ENCODE measurements around the gene KLB.

KLB gene

DNA sequence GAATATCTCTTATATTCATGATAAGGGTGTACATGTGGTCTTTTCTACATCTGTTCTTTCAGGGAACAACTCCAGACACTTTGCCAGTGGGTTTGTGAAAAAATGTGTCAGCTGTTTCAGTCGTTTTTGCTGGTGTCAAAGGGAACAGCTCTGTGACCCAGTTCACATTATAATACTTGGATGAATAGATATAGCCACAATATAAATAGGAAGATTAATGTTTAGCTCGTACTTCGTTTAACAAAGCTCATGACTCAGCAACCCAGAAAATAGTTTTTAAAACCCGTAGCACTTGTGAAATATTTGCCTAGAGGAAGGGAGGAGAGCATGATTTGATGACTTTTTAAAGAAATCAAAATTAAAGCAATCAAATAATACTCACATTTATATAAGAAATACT is 60.0 kb downstream of the KLB start:
- DNase-seq, result no peak

DNA sequence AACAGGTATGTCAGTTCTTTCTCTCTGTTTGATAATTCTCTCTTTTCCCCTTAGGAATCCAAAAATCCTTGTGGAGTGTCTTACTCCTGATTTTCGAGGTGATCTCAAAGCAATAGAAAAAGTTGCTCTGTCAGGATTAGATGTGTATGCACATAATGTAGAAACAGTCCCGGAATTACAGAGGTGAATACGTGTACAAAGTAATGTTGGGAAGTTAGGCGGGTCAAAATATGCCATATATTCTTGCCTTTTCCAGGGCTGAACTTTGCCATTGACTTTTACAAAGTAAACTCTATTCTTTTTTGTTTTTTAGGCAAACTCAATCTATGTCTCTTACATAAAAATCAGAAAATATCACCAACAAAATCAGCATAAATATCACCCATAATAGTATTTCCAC is 60.7 kb downstream of the KLB start:
- no peak for DNase-seq

DNA sequence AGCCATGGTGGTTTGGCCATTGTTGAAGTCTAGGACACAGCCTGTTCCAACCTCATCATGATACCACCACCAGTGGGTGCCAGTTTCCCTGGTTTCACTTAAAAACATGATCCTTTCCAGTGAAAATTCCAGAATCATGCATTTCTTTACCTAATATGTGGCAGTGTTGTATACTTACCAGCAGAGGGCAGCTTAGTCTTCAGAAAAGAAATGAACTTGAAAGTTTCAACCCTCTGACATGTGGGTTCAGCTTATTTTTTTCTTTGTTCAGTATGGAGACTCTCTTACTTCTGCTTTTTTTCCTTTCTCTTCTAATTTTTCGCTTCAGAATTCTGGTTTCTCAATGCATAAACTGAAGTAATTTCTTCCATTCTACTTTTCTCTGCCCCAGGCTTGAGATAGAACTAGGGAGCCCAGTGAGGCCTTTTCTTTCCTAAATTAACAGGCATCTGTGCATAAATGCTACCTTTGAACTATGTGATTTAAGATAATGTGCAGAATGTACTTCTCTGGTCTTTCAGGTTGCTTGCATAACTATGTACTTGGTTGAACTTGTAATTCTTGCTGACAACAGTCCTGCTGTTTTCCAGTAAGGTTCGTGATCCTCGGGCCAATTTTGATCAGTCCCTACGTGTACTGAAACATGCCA is 62.8 kb downstream of the KLB start:
- DNase-seq, result peak; percentile 92

DNA sequence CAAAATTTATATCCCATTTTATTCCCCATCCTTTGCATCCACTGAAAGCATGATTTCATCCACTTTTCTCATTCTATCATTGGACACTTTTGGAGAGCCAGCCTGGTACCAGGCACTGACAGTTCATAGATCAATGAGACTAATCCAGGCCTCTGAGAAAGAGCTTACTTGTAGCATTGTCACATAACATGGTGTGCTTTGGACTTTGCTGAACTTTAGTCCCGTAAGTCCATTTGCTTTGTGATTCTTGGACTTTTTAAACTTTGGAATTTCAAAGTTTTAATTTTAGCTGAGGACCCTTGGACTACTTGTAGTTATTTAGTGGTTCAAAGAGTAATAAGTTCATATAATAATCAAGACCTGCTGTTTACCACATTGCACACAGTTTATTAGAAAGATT is 63.7 kb downstream of the KLB start:
- DNase-seq, result no peak

DNA sequence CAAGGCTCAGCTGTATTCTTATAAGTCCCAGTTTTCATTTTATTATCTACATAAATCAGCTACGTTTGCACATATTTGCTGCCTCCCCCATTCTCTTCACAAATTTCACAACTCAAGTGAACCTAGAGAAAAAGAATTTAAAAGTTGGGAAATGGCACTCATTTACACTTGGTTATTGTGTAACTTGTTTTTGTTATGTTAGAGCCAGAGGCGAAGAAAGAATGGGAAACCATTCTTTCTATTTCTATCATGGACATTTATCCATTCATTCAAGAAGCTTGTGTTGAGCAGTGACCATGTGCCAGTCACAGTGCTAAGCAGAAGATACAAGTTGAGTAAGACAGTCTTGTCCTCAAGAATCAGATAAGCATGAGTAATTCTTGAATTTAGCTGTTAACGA is 65.7 kb downstream of the KLB start:
- DNase-seq, result no peak

DNA sequence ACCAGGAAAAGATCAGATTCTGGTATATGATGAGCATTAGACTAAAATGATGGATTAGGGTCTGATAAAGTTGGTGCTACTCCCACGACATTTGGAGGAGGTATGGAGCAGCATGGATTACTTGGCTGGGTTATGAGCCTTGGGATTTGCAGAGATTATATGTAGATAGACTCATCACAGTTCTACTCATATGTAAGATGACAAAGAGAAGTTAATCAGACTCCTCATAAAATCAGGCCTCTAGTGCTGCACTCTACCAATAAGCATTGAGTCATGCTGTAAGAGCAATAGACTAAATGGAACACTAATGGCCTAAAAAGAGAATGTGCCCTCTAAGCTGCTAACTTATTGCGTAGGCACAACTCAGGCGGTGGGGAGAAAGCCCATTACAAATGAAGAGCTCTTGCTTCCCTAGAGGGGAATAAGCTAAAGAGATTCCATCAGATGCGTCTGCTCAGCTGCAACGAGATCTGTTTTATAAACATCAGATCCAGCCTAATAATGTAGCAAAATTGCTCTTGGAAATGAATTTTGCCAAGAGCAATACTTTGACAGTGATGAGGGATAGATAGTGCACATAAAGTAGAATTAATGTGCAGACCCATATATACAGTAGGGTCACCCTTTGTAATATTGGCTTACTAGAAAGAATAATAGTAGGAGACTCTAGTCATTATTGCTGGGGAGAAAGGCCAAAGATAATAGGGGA is 69.6 kb downstream of the KLB start:
- DNase-seq, result no peak

DNA sequence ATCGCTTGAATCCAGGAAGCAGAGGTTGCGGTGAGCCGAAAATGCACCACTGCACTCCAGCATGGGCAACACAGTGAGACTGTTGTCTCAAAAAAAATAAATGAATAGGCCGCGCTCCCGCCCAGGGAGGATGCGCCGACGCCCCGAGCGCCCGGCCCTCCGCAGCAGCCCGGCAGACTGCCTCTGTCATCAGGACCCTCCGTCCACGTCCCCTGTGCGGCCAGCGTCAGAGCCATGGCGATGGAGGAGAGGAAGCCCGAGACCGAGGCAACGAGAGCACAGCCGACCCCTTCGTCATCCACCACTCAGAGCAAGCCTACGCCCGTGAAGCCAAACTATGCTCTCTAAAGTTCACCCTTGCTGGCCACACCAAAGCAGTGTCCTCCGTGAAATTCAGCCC is 73.5 kb downstream of the KLB start:
- DNase-seq, result no peak

DNA sequence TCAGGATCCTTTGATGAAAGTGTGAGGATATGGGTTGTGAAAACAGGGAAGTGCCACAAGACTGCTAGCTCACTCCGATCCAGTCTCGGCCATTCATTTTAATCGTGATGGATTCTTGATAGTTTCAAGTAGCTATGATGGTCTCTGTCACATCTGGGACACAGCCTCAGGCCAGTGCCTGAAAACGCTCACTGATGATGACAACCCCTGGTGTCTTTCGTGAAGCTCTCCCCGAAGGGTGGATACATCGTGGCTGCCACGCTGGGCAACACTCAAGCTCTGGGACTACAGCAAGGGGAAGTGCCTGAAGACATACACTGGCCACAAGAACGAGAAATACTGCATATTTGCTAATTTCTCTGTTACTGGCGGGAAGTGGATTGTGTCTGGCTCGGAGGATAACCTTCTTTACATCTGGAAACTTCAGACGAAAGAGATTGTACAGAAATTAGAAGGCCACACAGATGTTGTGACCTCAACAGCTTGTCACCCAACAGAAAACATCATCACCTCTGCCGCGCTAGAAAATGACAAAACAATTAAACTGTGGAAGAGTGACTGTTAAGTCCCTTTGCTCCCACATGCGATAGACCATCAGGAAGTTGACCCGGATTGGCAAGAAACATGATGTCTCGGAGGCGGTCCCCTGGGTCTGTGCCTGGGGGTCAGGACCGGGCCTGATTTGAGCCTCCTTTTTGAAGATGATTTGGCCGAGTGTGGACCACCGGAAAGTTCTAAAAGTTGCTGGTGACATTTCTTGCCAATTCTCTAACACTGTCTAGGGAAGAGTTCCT is 74.4 kb downstream of the KLB start:
- DNase-seq, result peak; percentile 79

DNA sequence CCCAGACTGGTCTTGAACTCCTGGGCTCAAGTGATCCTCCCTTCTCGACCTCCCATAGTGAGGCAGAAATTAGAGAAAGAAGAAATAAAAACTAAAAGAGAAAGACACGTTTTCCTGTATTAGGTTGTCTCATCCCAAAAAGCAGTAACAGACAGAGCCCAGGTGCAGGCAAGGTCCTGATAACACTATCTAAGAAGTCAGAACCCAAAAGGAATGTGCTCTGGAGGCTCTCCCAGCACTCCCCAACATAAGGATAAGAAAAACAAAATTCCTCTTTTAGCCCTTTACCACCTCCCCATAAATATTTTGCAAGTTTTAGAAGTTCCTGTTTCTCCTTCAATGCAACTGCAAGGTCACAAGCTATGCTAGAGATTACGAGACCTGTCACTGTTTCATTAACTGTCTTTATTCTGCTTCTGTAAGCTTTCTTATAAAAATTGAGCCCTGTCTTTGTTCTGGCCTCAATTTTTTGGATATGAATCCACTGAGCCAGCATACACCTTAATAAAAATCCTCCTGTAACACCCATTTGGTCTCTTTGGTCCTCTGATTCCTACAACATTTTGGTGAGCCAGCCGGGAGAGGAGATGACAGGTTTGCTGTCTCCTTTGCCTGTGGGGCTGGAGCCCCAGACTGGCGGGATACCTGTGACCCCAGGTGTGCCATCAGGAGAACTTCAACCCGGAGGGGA is 78.0 kb downstream of the KLB start:
- DNase-seq, result peak; percentile 54

DNA sequence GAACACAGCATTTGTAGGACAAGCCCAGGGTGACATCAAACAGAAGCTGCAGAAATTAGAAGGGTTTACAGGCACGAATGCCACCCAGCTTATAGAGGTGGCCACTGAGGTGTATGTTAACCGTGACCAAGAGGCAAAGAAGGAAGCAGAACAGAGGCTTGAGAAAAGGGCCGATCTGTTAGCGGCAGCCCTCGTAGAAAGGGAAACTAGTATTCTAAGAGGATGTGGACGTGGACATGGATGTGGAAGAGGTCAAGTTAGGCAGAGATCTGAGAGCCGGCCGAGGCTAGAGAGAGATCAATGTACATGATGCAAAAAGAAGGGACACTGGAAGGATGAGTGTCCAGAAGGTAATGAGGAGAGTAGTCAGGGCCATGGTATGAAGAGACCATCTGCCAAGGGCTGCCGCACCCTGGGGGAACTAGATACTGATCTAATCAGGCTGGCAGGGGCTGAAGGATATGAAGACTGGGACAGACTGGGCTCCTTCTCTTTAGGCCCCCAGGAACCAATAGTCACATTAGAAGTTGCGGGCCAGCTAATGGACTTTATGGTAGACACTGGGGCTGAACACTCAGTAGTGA is 79.6 kb downstream of the KLB start:
- DNase-seq, result peak; percentile 33

DNA sequence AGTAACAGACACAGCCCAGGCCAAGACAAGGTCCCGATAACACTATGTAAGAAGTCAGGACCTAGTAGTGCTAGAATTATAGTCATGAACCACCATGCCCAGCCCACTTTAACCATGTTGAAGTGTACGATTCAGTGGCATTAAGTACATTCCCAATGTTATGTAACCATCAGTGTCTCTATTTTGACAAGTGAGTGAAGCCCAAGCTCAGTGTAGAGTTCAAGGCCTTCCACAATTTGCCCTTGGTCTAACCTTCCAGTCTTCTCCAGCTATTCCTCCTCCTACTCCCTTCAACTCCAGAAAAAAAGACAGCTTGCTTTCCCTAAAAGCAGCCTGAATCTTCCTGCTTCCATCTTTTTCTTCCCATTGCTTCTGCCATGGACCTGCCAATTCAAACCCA is 83.6 kb downstream of the KLB start:
- DNase-seq, result no peak

DNA sequence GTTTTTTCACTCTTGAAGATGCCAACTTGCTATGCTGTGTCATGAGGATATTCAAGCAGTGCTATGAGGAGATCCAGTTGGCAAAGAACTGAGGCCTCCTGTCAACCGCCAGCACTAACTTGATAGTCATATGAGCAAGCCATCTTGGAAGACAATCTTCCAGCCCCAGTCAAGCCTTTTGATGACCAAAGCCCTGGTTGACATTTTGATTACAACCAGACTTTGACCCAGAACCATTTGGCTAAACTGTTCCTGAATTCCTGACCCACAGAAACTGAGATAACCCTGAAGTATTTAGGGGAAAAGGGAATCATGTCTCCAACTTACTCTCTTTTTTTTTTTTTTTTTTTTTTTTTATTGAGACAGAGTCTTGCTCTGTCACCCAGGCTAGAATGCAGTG is 87.6 kb downstream of the KLB start:
- DNase-seq, result no peak

DNA sequence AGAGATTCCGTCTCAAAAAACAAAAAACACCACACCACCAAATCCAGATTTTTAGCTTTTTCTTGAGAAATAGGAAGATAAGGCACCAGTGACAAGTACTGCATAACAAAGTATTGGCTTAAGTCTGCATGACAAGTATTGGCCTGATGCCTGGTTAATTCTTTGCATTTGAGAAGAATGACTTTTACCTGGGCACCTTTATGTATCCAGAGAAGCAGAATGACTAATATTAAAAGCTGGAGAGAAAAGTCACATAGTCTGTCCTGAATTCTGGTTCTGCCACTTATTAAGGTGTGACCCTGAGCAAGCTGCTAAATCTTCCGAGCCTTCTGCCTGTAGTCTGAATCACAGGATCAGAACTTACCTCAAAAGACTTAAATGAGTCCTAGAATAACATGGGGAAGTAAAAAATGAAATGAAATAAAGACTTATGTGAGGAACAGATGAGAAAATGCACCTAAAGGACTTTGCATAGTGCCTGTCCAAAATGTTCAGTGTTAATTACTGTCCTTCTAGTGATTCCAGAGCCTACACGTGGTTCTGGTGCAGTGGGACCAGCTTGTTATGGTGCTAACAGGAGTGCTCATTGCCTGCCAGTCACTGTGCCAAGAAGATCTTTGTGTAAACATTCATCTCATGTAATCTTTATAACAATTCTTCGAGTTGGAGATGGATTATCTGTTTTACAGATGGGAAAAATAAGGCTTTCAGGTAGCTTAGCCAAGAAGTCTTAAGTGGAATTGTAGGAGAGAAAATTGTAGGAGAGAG is 88.9 kb downstream of the KLB start:
- DNase-seq, result no peak

DNA sequence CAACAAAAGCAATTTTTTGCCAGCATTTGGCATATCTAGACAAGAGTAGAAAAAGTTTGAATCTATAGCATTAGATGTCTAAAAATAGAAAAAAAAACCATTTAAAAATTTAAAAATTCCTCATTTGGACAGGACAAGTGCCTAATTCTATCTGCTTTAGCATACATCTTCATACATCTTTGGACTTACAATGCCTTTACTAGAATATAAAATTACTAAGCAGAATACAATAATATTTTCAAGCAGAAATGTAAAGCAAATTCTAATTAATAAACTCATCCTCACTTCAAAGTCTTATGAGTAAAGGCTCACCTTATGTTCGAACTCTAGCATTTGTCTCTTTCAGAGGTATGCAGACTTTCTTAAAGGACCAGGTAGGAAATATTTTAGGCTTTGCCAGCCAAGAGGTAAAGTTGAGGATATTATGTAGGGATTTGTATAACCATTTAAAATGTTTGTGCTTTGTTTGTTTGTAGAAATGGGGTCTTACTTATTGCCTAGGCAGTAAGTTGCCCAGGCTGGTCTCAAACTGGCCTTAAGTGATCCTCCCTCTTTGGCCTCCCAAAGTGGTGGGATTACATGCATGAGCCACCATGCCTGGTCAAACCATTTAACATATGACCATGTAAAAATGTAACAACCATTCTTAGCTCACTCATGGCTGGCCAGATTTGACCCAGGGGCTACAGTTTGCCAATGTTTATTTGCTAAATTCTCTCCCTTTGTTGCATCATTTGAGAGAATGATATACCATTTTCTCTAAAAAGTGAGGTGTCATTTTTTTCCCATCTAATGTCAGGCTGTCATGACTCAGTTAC is 91.4 kb downstream of the KLB start:
- DNase-seq, result no peak

DNA sequence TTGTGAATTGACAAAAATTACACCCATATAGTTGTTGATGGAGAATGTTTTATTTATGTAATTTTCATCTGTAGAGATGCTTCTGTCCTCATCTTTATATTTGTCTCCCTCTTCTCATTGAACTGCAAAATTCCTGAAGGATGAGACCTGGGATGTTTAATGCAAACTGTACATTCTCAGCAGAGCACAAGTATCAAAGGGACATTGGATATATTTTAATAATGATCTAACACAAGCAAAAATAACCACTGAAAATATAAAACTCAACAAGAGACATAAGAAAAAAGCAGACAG is 91.9 kb downstream of the KLB start:
- DNase-seq, result no peak

All from MV-4-11 (cell line).